Mucosa of stomach (tissue), 1 donor: ENCODE measurements around the gene FTSJ3.
"Not testable (repeated sequence)": the region's sequence is repeated elsewhere in the genome, so short reads cannot be mapped to it uniquely, and the experiment has no call there.

Source experiments
- H3K27me3 ChIP-seq: one replicate; pipeline ENCODE4 v1.7.0; 2013; ENCODE audit warnings: mild to moderate bottlenecking, low read length; ENCODE audit not compliant: control insufficient read depth, insufficient read depth
- H3K36me3 ChIP-seq: one replicate; pipeline ENCODE4 v1.7.0; 2013; ENCODE audit warnings: low read length; ENCODE audit not compliant: control insufficient read depth, insufficient read depth
- H3K4me1 ChIP-seq: one replicate; pipeline ENCODE4 v1.7.0; 2013; ENCODE audit warnings: mild to moderate bottlenecking, low read length; ENCODE audit not compliant: control insufficient read depth, insufficient read depth
- H3K4me3 ChIP-seq: one replicate; pipeline ENCODE4 v1.7.0; 2013; ENCODE audit warnings: low read length
- H3K9ac ChIP-seq: one replicate; pipeline ENCODE4 v1.7.0; 2013; ENCODE audit warnings: mild to moderate bottlenecking, low read length, moderate library complexity
- H3K9me3 ChIP-seq: one replicate; pipeline ENCODE4 v1.7.0; 2013; ENCODE audit warnings: mild to moderate bottlenecking, low read length, moderate library complexity; ENCODE audit not compliant: control insufficient read depth
- donor health status: Pancreatic carcinoma.

Gene FTSJ3

DNA sequence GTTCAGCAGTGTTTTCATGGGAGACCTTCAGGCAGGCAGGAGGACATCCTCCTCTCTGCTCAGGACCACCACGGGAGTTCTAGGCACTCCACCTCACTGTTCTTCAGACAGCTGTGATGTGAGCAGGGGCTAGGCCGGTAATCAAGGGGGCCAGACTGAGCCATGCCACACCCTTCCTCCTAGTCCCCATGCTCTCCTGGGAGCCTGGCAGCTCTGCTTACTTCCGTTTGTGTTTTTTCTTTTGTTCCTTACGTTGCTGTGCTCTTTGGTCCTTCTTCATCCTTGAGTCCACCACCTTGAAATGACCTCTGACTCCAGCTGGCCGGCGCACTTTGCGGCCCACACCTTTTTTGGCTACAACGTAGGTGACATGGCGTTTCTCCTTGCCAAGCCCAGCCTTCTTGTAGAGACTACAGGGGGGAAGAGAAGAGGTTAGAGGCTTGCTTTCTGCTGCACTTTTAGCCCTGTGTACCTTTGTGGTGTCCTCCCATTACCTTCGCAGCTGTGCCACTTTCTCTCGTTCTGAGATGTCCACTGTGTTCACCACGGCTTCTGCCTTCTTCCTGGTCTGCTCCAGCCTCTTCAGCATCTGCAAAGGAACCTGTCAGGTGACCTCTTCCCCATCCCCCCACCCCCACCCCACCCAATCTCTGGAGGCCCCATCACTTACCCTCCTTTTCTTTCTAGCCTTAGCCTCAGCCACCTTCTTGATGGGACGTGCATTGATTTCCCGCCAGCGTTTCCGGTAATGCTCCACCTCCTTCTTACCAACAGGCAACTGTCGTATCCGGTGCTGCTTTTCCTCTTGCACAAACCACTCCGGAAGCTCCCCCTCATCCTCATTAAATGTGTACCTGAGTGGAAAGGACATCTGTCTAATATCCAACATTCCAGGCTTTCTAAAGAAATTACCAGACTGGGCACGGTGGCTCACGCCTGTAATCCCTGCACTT is 7.6 kb downstream of the FTSJ3 start:
- Histone ChIP-seq H3K9ac (no peak overlapping the region), H3K27me3 (no peaks in the 10 kb centered on the region), H3K9me3 (no peaks in the 10 kb centered on the region), H3K4me1 (peaks cover 5% of the 10 kb centered on the region), H3K4me3 (no peak overlapping the region), H3K36me3 (peaks cover 58% of the 10 kb centered on the region)

DNA sequence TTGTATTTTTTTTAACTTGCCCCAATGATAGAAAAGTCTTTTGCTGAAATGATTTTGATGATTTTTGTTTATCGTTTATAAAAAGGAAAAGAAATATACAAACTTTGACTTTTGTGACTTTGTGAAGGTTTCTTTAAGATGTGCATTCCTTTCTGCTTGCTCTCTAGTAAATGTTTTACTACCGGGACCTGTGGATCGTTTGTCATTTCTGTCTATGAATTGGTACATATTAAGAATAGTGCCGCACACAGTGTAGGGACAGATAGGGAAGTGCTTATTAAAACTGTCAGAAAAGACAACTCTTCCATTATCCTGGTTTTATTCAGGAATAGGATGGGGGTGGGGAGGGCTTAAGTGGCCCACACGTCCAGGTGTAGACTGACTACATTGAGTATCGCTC is 8.3 kb downstream of the FTSJ3 start:
- Histone ChIP-seq H3K4me1 (peaks cover 5% of the 10 kb centered on the region), H3K9ac (no peak overlapping the region), H3K4me3 (no peak overlapping the region), H3K9me3 (no peaks in the 10 kb centered on the region), H3K27me3 (no peaks in the 10 kb centered on the region), H3K36me3 (peaks cover 53% of the 10 kb centered on the region)

DNA sequence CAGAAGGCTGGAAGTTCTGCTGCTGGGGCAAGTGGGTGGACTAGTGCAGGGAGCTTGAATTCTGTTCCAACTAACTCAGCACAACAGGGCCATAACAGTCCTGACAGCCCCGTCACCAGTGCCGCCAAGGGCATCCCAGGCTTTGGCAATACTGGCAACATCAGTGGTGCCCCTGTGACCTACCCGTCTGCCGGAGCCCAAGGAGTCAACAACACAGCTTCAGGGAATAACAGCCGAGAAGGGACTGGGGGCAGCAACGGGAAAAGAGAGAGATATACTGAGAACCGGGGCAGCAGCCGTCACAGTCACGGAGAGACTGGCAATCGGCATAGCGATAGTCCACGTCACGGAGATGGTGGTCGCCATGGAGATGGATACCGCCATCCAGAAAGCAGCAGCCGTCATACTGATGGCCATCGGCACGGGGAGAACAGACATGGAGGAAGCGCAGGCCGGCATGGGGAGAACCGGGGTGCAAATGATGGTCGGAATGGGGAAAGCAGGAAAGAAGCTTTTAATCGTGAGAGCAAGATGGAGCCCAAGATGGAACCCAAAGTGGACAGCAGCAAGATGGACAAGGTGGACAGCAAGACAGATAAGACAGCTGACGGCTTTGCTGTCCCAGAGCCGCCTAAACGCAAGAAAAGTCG is 9.6 kb downstream of the FTSJ3 start:
- Histone ChIP-seq H3K27me3 (no peaks in the 10 kb centered on the region), H3K4me1 (peaks cover 5% of the 10 kb centered on the region), H3K36me3 (peaks cover 53% of the 10 kb centered on the region), H3K9me3 (no peaks in the 10 kb centered on the region), H3K9ac (no peak overlapping the region), H3K4me3 (no peak overlapping the region)

DNA sequence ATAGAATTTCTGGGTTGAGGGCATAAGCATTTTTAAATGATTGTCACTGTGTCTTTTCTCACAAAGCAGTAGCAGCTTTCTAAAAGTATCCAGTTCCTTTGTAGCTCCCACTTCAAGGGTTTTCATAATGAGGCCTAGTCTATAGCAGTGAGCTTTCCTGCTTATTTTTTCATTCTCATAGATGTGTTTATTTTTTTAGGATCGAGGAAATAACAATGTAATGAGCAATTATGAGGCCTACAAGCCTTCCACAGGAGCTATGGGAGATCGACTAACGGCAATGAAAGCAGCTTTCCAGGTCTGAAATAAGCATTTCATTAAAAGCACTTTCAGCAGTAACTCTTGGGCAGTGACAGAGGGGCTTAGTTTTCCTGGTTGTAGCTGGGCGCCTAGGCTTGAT is 10.8 kb downstream of the FTSJ3 start:
- Histone ChIP-seq H3K9me3 (no peaks in the 10 kb centered on the region), H3K4me1 (peaks cover 5% of the 10 kb centered on the region), H3K4me3 (no peak overlapping the region), H3K36me3 (peaks cover 47% of the 10 kb centered on the region), H3K9ac (no peak overlapping the region), H3K27me3 (no peaks in the 10 kb centered on the region)

DNA sequence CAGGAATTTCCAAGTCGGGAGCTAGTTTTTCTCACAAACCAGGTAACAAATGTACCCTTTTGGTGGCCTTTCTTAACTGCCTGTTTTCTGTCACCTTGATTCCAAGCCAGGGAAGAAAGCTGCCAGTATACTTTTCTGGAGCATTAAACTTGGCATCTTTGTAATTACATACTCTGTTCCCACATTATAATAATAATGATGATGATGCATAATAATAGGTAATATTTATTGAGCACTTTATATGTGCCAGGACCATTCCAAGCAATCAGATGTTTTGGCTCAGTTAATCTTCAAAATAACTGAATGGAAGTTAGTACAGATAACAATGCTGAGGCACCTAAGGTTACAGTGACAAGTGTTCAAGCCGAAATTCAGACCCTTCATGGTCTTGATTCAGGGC is 11.3 kb downstream of the FTSJ3 start:
- no peak overlapping the region for H3K9ac ChIP-seq
- peaks cover 42% of the 10 kb centered on the region for H3K36me3 ChIP-seq
- no peaks in the 10 kb centered on the region for H3K27me3 ChIP-seq
- H3K4me1 ChIP-seq = peaks cover 5% of the 10 kb centered on the region
- H3K4me3 ChIP-seq = no peak overlapping the region
- no peaks in the 10 kb centered on the region for H3K9me3 ChIP-seq

DNA sequence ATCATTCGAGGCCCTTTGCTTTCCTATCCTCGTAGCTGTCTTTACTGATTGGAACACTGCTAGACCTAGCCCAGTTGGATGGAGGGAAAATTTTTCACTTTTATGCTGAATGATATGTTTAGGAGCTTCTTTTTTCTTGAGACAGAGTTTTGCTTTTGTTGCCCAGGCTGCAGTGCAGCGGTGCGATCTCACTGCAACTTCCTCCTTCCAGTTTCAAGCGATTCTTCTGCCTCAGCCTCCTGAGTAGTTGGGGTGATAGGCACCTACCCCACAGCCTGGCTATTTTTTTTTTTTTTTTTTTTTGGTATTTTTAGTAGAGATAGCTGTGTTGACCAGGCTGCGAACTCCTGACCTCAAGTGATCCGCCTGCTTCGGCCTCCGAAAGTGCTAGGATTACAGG is 17.5 kb downstream of the FTSJ3 start:
- no peaks in the 10 kb centered on the region for H3K4me1 ChIP-seq
- no peaks in the 10 kb centered on the region for H3K9me3 ChIP-seq
- H3K36me3 ChIP-seq = peaks cover 18% of the 10 kb centered on the region
- H3K4me3 ChIP-seq = no peak overlapping the region
- H3K27me3 ChIP-seq = no peaks in the 10 kb centered on the region
- H3K9ac ChIP-seq = no peak overlapping the region

DNA sequence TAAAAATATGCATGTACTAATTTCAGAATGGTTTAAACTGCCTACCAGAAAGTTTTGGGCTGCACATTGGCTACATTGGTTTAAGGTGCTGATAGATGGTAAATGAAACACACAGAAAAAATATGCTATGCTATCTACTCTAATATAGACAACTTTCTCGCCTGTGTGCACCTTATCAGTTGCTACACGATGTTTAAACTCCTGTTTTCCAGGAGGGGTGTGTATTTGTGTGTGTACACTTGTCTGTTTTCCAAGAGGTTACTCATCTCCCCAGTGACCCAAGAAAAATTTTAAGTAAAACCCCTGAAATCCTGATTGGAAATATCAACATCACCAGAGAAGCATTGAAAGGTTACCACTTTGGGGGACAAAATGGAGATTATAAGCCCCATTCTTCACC is 21.9 kb downstream of the FTSJ3 start:
- no peaks in the 10 kb centered on the region for H3K9me3 ChIP-seq
- no peaks in the 10 kb centered on the region for H3K4me1 ChIP-seq
- H3K4me3 ChIP-seq = no peak overlapping the region
- H3K36me3 ChIP-seq = peaks cover 12% of the 10 kb centered on the region
- H3K27me3 ChIP-seq = no peaks in the 10 kb centered on the region
- H3K9ac ChIP-seq = no peak overlapping the region

DNA sequence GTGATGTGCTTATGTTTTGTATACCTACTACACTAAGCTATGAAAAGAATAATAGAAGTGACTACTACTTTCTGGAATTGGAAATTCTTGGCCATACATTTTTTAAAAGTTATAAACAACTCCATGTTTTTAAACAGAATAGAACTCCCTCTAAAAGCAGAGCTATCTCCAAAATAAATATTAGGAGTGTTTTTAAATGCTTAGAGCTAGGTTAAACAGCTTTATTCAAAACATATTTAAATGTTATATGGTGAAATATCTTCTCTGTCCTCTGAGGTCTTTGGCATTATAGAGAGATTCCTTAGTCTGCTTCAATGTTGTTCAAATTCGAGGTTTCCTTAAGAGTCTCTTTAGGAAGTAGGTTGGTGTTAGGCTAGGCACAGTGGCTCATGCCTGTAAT is 23.1 kb downstream of the FTSJ3 start:
- H3K9me3 ChIP-seq = no peaks in the 10 kb centered on the region
- no peak overlapping the region for H3K4me3 ChIP-seq
- H3K27me3 ChIP-seq = no peaks in the 10 kb centered on the region
- no peak overlapping the region for H3K9ac ChIP-seq
- peaks cover 14% of the 10 kb centered on the region for H3K36me3 ChIP-seq
- no peaks in the 10 kb centered on the region for H3K4me1 ChIP-seq

DNA sequence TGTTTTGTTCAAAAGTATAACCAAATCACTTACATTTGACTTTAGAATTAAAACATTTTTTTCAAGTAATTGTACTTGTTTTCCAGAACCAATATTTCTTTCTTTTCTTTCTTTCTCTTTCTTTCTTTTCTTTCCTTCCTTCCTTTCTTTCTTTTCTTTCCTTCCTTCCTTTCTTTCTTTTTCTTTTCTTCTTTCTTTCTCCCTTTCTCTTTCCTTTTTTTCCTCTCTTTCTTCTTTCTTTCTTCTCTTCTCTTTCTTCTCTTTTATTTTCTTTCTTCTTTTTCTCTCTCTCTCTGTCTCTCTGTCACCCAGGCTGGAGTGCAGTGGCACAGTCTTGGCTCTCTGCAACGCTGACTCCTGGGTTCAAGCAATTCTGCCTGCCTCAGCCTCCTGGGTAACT is 26.7 kb downstream of the FTSJ3 start:
- H3K4me3 ChIP-seq = no peak overlapping the region
- peaks cover 14% of the 10 kb centered on the region for H3K36me3 ChIP-seq
- H3K4me1 ChIP-seq = no peaks in the 10 kb centered on the region
- H3K9ac ChIP-seq = no peak overlapping the region
- no peaks in the 10 kb centered on the region for H3K27me3 ChIP-seq
- H3K9me3 ChIP-seq = no peaks in the 10 kb centered on the region

DNA sequence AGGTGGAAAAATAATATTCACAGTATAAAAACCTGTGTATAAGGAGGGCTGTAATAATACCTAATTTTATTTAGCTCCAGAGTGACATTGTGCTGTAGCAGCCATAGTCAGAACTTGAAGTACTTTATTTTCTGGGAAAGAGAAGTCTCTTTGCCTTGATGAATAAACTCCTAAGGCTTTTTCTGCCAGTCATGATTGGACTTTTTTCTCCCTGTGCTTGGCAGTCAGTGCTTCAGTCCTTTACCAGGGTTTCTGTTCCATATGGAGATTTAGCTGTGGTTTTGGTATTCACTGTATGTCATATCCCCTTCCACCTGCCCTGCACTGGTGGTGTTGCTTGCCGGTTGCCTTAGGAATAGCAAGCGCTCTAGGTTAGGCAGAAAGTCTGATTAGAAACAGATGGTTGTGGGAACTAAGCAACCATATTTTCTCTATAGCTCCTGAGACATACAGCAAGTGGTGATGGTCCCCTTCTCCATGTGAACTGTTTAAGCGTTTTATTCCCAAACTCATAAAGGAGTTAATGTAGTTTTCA is 28.8 kb downstream of the FTSJ3 start:
- no peaks in the 10 kb centered on the region for H3K9me3 ChIP-seq
- peaks cover 14% of the 10 kb centered on the region for H3K36me3 ChIP-seq
- H3K4me3 ChIP-seq = no peak overlapping the region
- no peaks in the 10 kb centered on the region for H3K4me1 ChIP-seq
- H3K27me3 ChIP-seq = no peaks in the 10 kb centered on the region
- no peak overlapping the region for H3K9ac ChIP-seq

DNA sequence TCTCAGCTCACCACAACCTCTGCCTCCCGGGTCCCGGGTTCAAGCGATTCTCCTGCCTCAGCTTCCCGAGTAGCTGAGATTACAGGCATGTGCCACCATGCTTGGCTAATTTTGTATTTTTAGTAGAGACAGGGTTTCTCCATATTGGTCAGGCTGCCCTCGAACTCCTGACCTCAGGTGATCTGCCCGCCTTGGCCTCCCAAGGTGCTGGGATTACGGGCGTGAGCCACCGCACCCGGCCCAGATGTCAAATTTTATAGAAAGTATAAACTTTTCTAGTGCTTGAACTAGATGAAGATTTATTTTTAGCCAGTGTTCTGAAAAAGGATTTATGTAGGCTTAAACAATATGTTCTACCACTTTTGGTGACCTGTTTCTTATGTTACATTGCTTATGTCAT is 31.1 kb downstream of the FTSJ3 start:
- not testable (repeated sequence) for H3K27me3 ChIP-seq, H3K4me3 ChIP-seq, H3K4me1 ChIP-seq, H3K9ac ChIP-seq, H3K9me3 ChIP-seq
- peaks cover 14% of the 10 kb centered on the region for H3K36me3 ChIP-seq

DNA sequence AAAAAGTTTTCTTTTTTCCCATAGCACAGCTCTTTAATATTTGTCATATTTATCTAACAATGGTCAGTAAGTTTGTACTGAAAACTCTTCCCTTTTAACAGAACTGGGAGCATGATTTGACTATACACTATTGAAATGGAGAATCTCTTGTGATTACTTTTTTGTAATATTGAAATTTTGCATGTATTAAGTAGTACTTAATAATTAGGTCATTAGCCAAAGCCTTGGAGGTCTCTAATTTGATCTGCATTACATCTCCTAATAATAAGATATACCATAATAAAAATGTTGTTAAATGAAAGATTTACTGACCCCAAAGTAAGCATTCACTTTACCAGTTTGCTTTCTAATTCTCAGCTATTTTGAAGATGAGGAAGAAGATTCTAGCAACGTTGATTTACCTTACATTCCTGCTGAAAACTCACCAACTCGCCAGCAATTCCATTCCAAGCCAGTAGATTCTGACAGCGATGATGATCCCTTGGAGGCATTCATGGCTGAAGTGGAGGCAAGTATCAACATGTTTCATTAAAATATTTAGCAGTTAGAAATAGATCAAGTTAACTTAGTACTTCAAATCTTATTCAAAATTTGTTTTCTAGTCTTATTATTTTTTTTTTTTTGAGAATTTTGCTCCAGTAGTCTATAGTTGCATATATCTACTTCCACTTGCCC is 35.3 kb downstream of the FTSJ3 start:
- no peaks in the 10 kb centered on the region for H3K27me3 ChIP-seq
- no peaks in the 10 kb centered on the region for H3K4me1 ChIP-seq
- no peaks in the 10 kb centered on the region for H3K9me3 ChIP-seq
- H3K9ac ChIP-seq = no peak overlapping the region
- H3K36me3 ChIP-seq = peaks cover 6% of the 10 kb centered on the region
- H3K4me3 ChIP-seq = no peak overlapping the region
